GM18519 (cell line): ENCODE measurements around the gene STPG1.
"Not testable (repeated sequence)": the region's sequence is repeated elsewhere in the genome, so short reads cannot be mapped to it uniquely, and the experiment has no call there.

ENCODE experiments used
- ATAC-seq: cut with Tn5 transposase; IDR thresholded peaks from one replicate; pipeline ENCODE4 v1.9.1; 2021; ENCODE audit warnings: mild to moderate bottlenecking, moderate library complexity; ENCODE audit not compliant: unreplicated experiment, low FRiP score

STPG1 gene

GRCh38 chr1:24413350-24414163 is at the start of gene STPG1:
STPG1 (minus strand) TSS chr1:24413782; CDS start chr1:24401388, 12,394 bp downstream.
- ATAC-seq: no peak

- not testable (repeated sequence) for ATAC-seq
Measured at GRCh38 chr1:24462128-24462527, 48.5 kb upstream of the STPG1 start.

GRCh38 chr1:24459551-24460266 is 46.1 kb upstream of the STPG1 start:
- no peak for ATAC-seq

- no peak for ATAC-seq
Measured at GRCh38 chr1:24457866-24458265, 44.3 kb upstream of the STPG1 start.

GRCh38 chr1:24455272-24455671 is 41.7 kb upstream of the STPG1 start:
- ATAC-seq: no peak

GRCh38 chr1:24454673-24455072 is 41.1 kb upstream of the STPG1 start:
- ATAC-seq: no peak

GRCh38 chr1:24452922-24453485 is 39.4 kb upstream of the STPG1 start:
- no peak for ATAC-seq

GRCh38 chr1:24451746-24452145 is 38.2 kb upstream of the STPG1 start:
- no peak for ATAC-seq

GRCh38 chr1:24450857-24451397 is 37.3 kb upstream of the STPG1 start:
- ATAC-seq: no peak

GRCh38 chr1:24450316-24450715 is 36.7 kb upstream of the STPG1 start:
- ATAC-seq: no peak

GRCh38 chr1:24446446-24446845 is 32.9 kb upstream of the STPG1 start:
- not testable (repeated sequence) for ATAC-seq

GRCh38 chr1:24443241-24443656 is 29.7 kb upstream of the STPG1 start:
- ATAC-seq: no peak

GRCh38 chr1:24442764-24443163 is 29.2 kb upstream of the STPG1 start:
- no peak for ATAC-seq

- no peak for ATAC-seq
Measured at GRCh38 chr1:24441996-24442668, 28.6 kb upstream of the STPG1 start.

GRCh38 chr1:24441480-24441879 is 27.9 kb upstream of the STPG1 start:
- ATAC-seq: no peak

- no peak for ATAC-seq
Measured at GRCh38 chr1:24440436-24440835, 26.9 kb upstream of the STPG1 start.

GRCh38 chr1:24438423-24438901 is 24.9 kb upstream of the STPG1 start:
- ATAC-seq: no peak

GRCh38 chr1:24437631-24438396 is 24.2 kb upstream of the STPG1 start:
- no peak for ATAC-seq

- no peak for ATAC-seq
Measured at GRCh38 chr1:24435782-24436365, 22.3 kb upstream of the STPG1 start.

- ATAC-seq: no peak
Measured at GRCh38 chr1:24427545-24427862, 13.9 kb upstream of the STPG1 start.
